ENCODE data around the gene ATG101.
"Not testable (repeated sequence)": the region's sequence is repeated elsewhere in the genome, so short reads cannot be mapped to it uniquely, and the experiment has no call there.

DNA sequence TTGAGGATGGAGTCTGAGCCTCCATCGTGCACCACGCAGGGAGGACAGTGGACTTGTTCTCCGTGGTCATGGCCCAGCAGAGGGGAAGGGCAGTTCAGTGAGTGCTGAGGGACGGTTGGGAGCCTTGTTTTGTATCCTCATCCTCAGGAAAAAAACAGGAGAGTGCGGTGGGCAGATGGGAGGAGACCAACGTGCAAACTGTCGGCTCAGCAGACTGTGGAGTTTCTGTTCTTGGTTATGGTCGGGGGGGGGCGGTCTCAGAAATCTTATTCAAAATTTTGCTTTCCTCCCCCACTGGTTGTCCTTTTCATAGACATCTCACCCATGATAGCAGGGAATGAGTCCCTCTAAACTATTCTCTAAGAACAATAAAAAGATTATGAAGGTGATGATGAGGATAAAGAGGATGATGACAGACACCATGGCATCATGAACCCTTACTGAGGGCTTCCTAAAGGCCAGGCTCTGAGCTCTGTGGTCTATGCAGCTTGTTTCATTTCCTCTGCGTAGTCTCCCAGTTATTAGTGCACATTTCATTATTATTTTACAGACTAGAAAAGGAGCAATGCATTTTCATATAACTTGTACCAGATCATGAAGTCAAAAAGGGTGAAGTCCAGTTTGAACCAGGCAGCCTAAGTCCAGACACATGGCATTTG, 34.8 kb downstream of the ATG101 start:
- TF ChIP-seq POLR2A (IDR thresholded peaks at IDR 0.05; ENCODE audit: control extremely low read depth in 1 of 2, low read depth in 2 of 2, low read length in 2 of 2); CEBPB (IDR thresholded peaks at IDR 0.05; ENCODE audit: low read depth, low read length); EGR1 (IDR thresholded peaks at IDR 0.05; ENCODE audit: borderline replicate concordance, low read depth, low read length); POLR2AphosphoS5 (IDR thresholded peaks at IDR 0.05; ENCODE audit: low read depth, low read length); TEAD4 (IDR thresholded peaks at IDR 0.05; ENCODE audit: low read depth, low read length); CTCF (IDR thresholded peaks at IDR 0.05; ENCODE audit: control extremely low read depth in 1 of 3, insufficient read depth in 1 of 3, low read depth in 1 of 3, low read length in 3 of 3); KDM1A (IDR thresholded peaks at IDR 0.05; ENCODE audit: borderline replicate concordance, low read length); RAD21 (IDR thresholded peaks at IDR 0.05 in 1 of 2, conservative IDR thresholded peaks at IDR 0.05 in 1 of 2; ENCODE audit: low read depth in 2 of 2, low read length in 2 of 2); BACH1 (IDR thresholded peaks at IDR 0.05; ENCODE audit: low read length): not testable (repeated sequence)

All from H1 (cell line).